ENCODE measurements around the gene ESPN. TPM values are rescaled to one million over a fixed set of nuclear protein-coding genes. Genes with fewer than 3 reads are reported as not detected.
"Not testable (repeated sequence)": the region's sequence is repeated elsewhere in the genome, so short reads cannot be mapped to it uniquely, and the experiment has no call there.

ESPN gene
- total and polyA plus RNA-seq, 10 of the 15 experiments (the other 5 are each of a cell fraction or from before 2014, with no cell fraction given): 0.18 to 0.71 (median 0.59) TPM; not detected in 7

DNA sequence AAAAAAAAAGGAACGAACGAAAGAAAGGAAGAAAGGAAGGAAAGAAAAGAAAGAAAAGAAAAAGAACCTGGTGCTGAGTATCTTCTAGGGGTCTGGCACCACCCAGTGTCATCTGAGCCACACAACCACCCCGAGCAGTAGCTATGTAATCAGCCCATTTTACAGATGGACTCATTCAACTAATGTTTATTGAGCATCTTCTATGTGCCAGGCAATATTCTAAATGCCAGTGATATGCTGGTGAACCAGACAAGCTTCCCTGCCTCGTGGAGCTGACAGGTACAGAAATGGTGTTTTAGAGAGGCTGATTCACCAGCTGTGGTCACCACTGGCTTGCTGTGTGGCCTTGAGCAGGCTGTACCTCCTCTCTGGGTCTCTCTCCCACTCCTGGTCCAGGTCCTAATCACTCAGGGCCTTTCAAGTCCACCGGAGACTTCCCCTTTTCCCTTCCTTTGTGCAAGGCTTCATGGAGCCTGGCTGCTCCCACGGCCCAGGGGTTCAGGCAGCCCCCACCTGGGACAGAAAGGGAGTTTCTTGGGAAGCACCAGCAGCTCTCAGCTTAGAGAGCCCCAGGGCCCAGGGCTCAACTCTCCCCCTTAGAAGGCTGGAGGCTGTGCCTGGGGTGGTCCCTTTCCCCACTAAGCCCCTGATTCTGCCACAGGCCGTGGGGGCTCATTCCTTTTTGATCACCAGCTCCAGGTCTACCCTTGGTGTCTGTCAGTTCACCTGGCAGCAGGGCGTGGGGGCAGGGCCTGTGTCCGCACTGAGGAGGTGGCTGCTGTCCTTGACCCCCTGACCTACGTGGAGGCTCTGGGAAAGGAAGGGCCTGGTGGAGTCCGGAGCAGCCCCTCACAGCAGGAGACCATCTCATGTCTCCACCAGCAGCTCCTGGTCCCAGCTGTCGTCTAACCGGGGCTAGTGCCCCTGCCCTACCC lies 7.3 kb downstream of the ESPN start:
- ChIA-PET CTCF (interaction anchor here (1.1 to 2.2 kb wide), 2 partner anchors 9 to 84 kb away, joined by 6 to 8 read pairs; no protein-coding TSS in a partner anchor), POLR2A (interaction anchor here (0.6 to 0.7 kb wide), 2 partner anchors 41 to 225 kb away, joined by 4 read pairs; no protein-coding TSS in a partner anchor), SMC1A (ENCODE audit: uncharacterized antibody, unreplicated experiment) (interaction anchor here (0.8 kb wide), 1 partner anchor 74 kb away, joined by 3 read pairs; no protein-coding TSS in a partner anchor)
- H3K27me3 ChIP-seq (replicated peaks in 1 of 2; ENCODE audit: control insufficient read depth in 2 of 2, insufficient read depth in 2 of 2, low read length in 1 of 2); intact Hi-C loops (cut with micrococcal nuclease; ENCODE audit: unreplicated experiment); in situ Hi-C loops (cut with MboI); BruUV-seq (replicated peaks); H3K4me2 ChIP-seq (ENCODE audit: control insufficient read depth, insufficient read depth); H3K9me3 ChIP-seq (replicated peaks; ENCODE audit: control insufficient read depth, insufficient read depth, low read length); H3K4me3 ChIP-seq; DNase-seq (ENCODE audit: low read depth, low spot score); H3K4me1 ChIP-seq (ENCODE audit: control insufficient read depth, insufficient read depth, low read length); H3K9ac ChIP-seq (ENCODE audit: control insufficient read depth, insufficient read depth, low read length); H3K36me3 ChIP-seq (ENCODE audit: control insufficient read depth in 2 of 2, insufficient read depth in 2 of 2, low read length in 1 of 2); H2AFZ ChIP-seq (ENCODE audit: control insufficient read depth, low read depth, low read length); H3K27ac ChIP-seq (ENCODE audit: control insufficient read depth, insufficient read depth); ATAC-seq; RAD21 ChIA-PET (ENCODE audit: unreplicated experiment); FAIRE-seq; H3K79me2 ChIP-seq (ENCODE audit: control insufficient read depth, insufficient read depth, low read length); H4K20me1 ChIP-seq (ENCODE audit: control insufficient read depth, insufficient read depth): not testable (repeated sequence)
- WGBS (ENCODE audit: insufficient coverage, insufficient replicate concordance, low lambda C conversion rate, missing lambda C conversion rate): 21% methylated on average over 12 of the region's 13 CpGs

DNA sequence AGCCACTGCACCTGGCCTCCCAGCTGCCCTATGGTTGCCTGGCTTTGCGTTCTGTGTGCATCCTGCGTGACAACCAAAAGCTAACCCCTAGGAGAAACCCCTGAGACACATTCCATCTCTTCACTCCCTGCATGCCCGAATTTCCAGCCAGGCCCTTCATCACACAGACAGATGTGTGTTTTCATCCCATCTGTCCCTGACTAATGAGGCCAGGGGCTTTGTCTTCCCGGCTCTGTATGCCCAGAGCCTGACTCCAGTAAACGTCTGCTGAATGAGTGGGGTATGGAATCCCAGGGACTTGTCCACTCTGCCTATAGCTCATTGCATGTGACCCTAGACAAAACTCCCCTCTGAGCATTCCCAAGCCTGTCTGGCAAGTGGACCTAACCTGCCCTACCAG lies 9.6 kb downstream of the ESPN start:
- no peak for DNase-seq (ENCODE audit: low read depth, low spot score)
- Histone ChIP-seq H3K36me3 (ENCODE audit: control insufficient read depth in 2 of 2, insufficient read depth in 2 of 2, low read length in 1 of 2) (no peaks in the 10 kb centered on the region), H3K27me3 (replicated peaks in 1 of 2; ENCODE audit: control insufficient read depth in 2 of 2, insufficient read depth in 2 of 2, low read length in 1 of 2) (no peaks in the 10 kb centered on the region; a peak in 1 of 4 replicates), H3K4me1 (ENCODE audit: control insufficient read depth, insufficient read depth, low read length) (no peaks in the 10 kb centered on the region), H3K4me3 (no peak overlapping the region), H3K27ac (ENCODE audit: control insufficient read depth, insufficient read depth) (no peak overlapping the region), H2AFZ (ENCODE audit: control insufficient read depth, low read depth, low read length) (no peak overlapping the region), H3K79me2 (ENCODE audit: control insufficient read depth, insufficient read depth, low read length) (no peaks in the 10 kb centered on the region), H3K9ac (ENCODE audit: control insufficient read depth, insufficient read depth, low read length) (no peak overlapping the region), H3K9me3 (replicated peaks; ENCODE audit: control insufficient read depth, insufficient read depth, low read length) (no peaks in the 10 kb centered on the region), H4K20me1 (ENCODE audit: control insufficient read depth, insufficient read depth) (peaks cover 4% of the 10 kb centered on the region), H3K4me2 (ENCODE audit: control insufficient read depth, insufficient read depth) (no peak overlapping the region)
- SMC1A ChIA-PET (ENCODE audit: uncharacterized antibody, unreplicated experiment): no interaction called here
- in situ Hi-C loops (cut with MboI) (no loop called here), intact Hi-C loops (cut with micrococcal nuclease; ENCODE audit: unreplicated experiment) (no loop called here)
- BruUV-seq (replicated peaks): no TSS peak
- RAD21 ChIA-PET (ENCODE audit: unreplicated experiment): no interaction called here
- 42% methylated on average over 5 of the region's 5 CpGs for WGBS (ENCODE audit: insufficient coverage, insufficient replicate concordance, low lambda C conversion rate, missing lambda C conversion rate)
- POLR2A ChIA-PET: no interaction called here
- no peak for ATAC-seq
- CTCF ChIA-PET: interaction anchor here (0.5 to 2.2 kb wide), 4 partner anchors 11 to 442 kb away, joined by 3 to 8 read pairs (median 4); partner anchors contain the start of gene NPHP4
- no peak for FAIRE-seq
- TF ChIP-seq FOXM1 (IDR thresholded peaks at IDR 0.05; ENCODE audit: low read depth, low read length) (no peak), SRF (IDR thresholded peaks at IDR 0.05; ENCODE audit: low read depth in 2 of 2, low read length in 2 of 2) (no peak), ZNF274 (IDR thresholded peaks at IDR 0.05; ENCODE audit: insufficient read depth, insufficient read length) (no peak), CBX5 (IDR thresholded peaks at IDR 0.05; ENCODE audit: low read depth) (no peak), SP1 (IDR thresholded peaks at IDR 0.05; ENCODE audit: low read depth, low read length) (no peak), ZNF207 (IDR thresholded peaks at IDR 0.05; ENCODE audit: borderline replicate concordance) (no peak), POLR2AphosphoS2 (IDR thresholded peaks at IDR 0.05; ENCODE audit: low read depth, low read length) (no peak), POU2F2 (IDR thresholded peaks at IDR 0.05; ENCODE audit: borderline replicate concordance, low read depth, low read length) (no peak)
- TF ChIP-seq, protein P1, sequence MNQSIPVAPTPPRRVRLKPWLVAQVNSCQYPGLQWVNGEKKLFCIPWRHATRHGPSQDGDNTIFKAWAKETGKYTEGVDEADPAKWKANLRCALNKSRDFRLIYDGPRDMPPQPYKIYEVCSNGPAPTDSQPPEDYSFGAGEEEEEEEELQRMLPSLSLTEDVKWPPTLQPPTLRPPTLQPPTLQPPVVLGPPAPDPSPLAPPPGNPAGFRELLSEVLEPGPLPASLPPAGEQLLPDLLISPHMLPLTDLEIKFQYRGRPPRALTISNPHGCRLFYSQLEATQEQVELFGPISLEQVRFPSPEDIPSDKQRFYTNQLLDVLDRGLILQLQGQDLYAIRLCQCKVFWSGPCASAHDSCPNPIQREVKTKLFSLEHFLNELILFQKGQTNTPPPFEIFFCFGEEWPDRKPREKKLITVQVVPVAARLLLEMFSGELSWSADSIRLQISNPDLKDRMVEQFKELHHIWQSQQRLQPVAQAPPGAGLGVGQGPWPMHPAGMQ (IDR thresholded peaks at IDR 0.05; ENCODE audit: borderline replicate concordance): no peak
- TF ChIP-seq, protein P2, sequence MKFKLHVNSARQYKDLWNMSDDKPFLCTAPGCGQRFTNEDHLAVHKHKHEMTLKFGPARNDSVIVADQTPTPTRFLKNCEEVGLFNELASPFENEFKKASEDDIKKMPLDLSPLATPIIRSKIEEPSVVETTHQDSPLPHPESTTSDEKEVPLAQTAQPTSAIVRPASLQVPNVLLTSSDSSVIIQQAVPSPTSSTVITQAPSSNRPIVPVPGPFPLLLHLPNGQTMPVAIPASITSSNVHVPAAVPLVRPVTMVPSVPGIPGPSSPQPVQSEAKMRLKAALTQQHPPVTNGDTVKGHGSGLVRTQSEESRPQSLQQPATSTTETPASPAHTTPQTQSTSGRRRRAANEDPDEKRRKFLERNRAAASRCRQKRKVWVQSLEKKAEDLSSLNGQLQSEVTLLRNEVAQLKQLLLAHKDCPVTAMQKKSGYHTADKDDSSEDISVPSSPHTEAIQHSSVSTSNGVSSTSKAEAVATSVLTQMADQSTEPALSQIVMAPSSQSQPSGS (IDR thresholded peaks at IDR 0.05; ENCODE audit: low read length): no peak
- TF ChIP-seq, protein P3, sequence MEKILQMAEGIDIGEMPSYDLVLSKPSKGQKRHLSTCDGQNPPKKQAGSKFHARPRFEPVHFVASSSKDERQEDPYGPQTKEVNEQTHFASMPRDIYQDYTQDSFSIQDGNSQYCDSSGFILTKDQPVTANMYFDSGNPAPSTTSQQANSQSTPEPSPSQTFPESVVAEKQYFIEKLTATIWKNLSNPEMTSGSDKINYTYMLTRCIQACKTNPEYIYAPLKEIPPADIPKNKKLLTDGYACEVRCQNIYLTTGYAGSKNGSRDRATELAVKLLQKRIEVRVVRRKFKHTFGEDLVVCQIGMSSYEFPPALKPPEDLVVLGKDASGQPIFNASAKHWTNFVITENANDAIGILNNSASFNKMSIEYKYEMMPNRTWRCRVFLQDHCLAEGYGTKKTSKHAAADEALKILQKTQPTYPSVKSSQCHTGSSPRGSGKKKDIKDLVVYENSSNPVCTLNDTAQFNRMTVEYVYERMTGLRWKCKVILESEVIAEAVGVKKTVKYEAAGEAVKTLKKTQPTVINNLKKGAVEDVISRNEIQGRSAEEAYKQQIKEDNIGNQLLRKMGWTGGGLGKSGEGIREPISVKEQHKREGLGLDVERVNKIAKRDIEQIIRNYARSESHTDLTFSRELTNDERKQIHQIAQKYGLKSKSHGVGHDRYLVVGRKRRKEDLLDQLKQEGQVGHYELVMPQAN (conservative IDR thresholded peaks at IDR 0.05): no peak

Data from GM12878 (cell line).